B cell (primary cell): ENCODE measurements around the gene KIR2DL1. TPM values are rescaled to one million over a fixed set of nuclear protein-coding genes. Genes with fewer than 3 reads are reported as not detected.
"Not testable (repeated sequence)": the region's sequence is repeated elsewhere in the genome, so short reads cannot be mapped to it uniquely, and the experiment has no call there.

Experiments
- ATAC-seq: fragments of 200-7000 bp; cut with Tn5 transposase; one replicate; pipeline ENCODE4 v1.10.0; 2021; ENCODE audit warnings: low read depth, mild to moderate bottlenecking, moderate number of reproducible peaks, moderate library complexity
- CTCF ChIA-PET: fragments of 350-600 bp; sonication (Branson Sonifier 250); formaldehyde crosslinking; loops from one replicate; lab custom pipeline; 2021; ENCODE audit warnings: antibody characterized with exemption, inconsistent platforms; lab: Charles Lee
- POLR2A ChIA-PET: fragments of 350-600 bp; sonication (Branson Sonifier 250); formaldehyde crosslinking; loops from one replicate; lab custom pipeline; 2021; ENCODE audit warnings: antibody characterized with exemption; lab: Charles Lee
- DNase-seq: peaks from one replicate; pipeline ENCODE4 v3.0.0; 2013
- H2AFZ ChIP-seq: 2 replicates; pipeline ENCODE4 v1.6.1; 2012; ENCODE audit warnings: mild to moderate bottlenecking, low read depth, low read length; ENCODE audit not compliant: insufficient read depth, poor library complexity, severe bottlenecking
- H3K27ac ChIP-seq, 2 donors: 1 replicate in 1 of 2; 2 replicates in 1 of 2; pipeline ENCODE4 v1.5.1; 2012 to 2013; ENCODE audit warnings: low read length in 2 of 2, mild to moderate bottlenecking in 2 of 2, moderate library complexity in 1 of 2
- H3K27me3 ChIP-seq, 4 experiments: fragments of 200-600 bp in 1 of 4; sonication (generic) in 1 of 4; replicated peaks in 1 of 4; 1 replicate in 2 of 4; 2 replicates in 2 of 4; pipeline versions ENCODE4 v1.6.1 to v1.7.0; 2013 to 2016; ENCODE audit warnings: low read length in 3 of 4, mild to moderate bottlenecking in 2 of 4, mixed read lengths in 1 of 4, moderate library complexity in 1 of 4; ENCODE audit not compliant: insufficient read depth in 4 of 4, control insufficient read depth in 3 of 4; ENCODE audit errors: control extremely low read depth in 1 of 4
- H3K36me3 ChIP-seq, 2 experiments: replicated peaks in 1 of 2; 1 replicate in 1 of 2; 2 replicates in 1 of 2; pipeline versions ENCODE4 v1.6.1 to v1.7.1; 2013; ENCODE audit warnings: low read length in 1 of 2; ENCODE audit not compliant: insufficient read depth in 2 of 2, control insufficient read depth in 1 of 2; ENCODE audit errors: control extremely low read depth in 1 of 2, extremely low read depth in 1 of 2
- H3K4me1 ChIP-seq, 2 donors: fragments of 200-600 bp in 1 of 2; sonication (generic) in 1 of 2; 1 replicate in 1 of 2; 2 replicates in 1 of 2; pipeline versions ENCODE4 v1.5.1 to v1.6.1; 2013 to 2017; ENCODE audit warnings: low read length in 2 of 2; ENCODE audit not compliant: control insufficient read depth in 2 of 2, insufficient read depth in 2 of 2
- H3K4me2 ChIP-seq: replicated peaks from 2 replicates; pipeline ENCODE3; 2012; ENCODE audit warnings: mild to moderate bottlenecking, low read depth, low read length; ENCODE audit not compliant: poor library complexity, severe bottlenecking
- H3K4me3 ChIP-seq, 5 experiments: fragments of 200-600 bp in 1 of 5; sonication (generic) in 1 of 5; 1 replicate in 3 of 5; 2 replicates in 2 of 5; pipeline versions ENCODE4 v1.5.1 to v1.7.0; 2011 to 2016; ENCODE audit warnings: low read length in 4 of 5, mild to moderate bottlenecking in 4 of 5, low read depth in 2 of 5, control low read depth in 1 of 5, moderate library complexity in 1 of 5; ENCODE audit not compliant: insufficient read depth in 1 of 5; ENCODE audit errors: control extremely low read depth in 1 of 5, extremely low read depth in 1 of 5
- H3K79me2 ChIP-seq: fragments of 200-600 bp; sonication (generic); one replicate; pipeline ENCODE4 v1.6.0; 2016; ENCODE audit warnings: low read length; ENCODE audit not compliant: control insufficient read depth, insufficient read depth
- H3K9ac ChIP-seq: fragments of 200-600 bp; sonication (generic); 2 replicates; pipeline ENCODE4 v1.6.1; 2017; ENCODE audit warnings: mild to moderate bottlenecking, low read length, moderate library complexity
- H3K9me3 ChIP-seq, 3 donors: one replicate each; pipeline versions ENCODE4 v1.6.1 to v1.7.1; 2013; ENCODE audit warnings: low read length in 2 of 3; ENCODE audit not compliant: control insufficient read depth in 2 of 3, insufficient read depth in 1 of 3; ENCODE audit errors: control extremely low read depth in 1 of 3
- H4K20me1 ChIP-seq: 2 replicates; pipeline ENCODE4 v1.6.0; 2012; ENCODE audit warnings: mild to moderate bottlenecking, low read length; ENCODE audit not compliant: insufficient read depth, control insufficient read depth, poor library complexity, severe bottlenecking
- H3K27ac Mint-ChIP-seq: one replicate; pipeline ENCODE4 v1.8.0; 2021; ENCODE audit warnings: mixed read lengths
- H3K27me3 Mint-ChIP-seq: one replicate; pipeline ENCODE4 v1.8.0; 2021; ENCODE audit warnings: mixed read lengths
- H3K4me1 Mint-ChIP-seq: one replicate; pipeline ENCODE4 v1.8.0; 2021; ENCODE audit warnings: mixed read lengths
- H3K4me3 Mint-ChIP-seq: one replicate; pipeline ENCODE4 v1.8.0; 2021; ENCODE audit warnings: mixed read lengths
- H3K9me3 Mint-ChIP-seq: one replicate; pipeline ENCODE4 v1.8.0; 2022; ENCODE audit warnings: mixed read lengths; ENCODE audit not compliant: insufficient read depth
- EZH2 ChIP-seq: IDR thresholded peaks from 2 replicates; pipeline ENCODE4 v1.6.1; 2012; ENCODE audit warnings: borderline replicate concordance, low read depth, mild to moderate bottlenecking, moderate library complexity, low read length; ENCODE audit not compliant: insufficient read depth, poor library complexity, severe bottlenecking
- WGBS: methylation state at CpG from one replicate; pipeline ENCODE4 v1.1.5; 2013; ENCODE audit warnings: missing lambda C conversion rate; ENCODE audit not compliant: insufficient coverage; 5-methylcytosine and 5-hydroxymethylcytosine counted together
- intact Hi-C: fragments of 100-400 bp; cut with micrococcal nuclease; formaldehyde crosslinking; loops from one replicate; pipeline ENCODE4 v1.10.0; 2022
- polyA minus RNA-seq: library from RNA; depleted of rRNA, polyadenylated mRNA; stranded (reverse); fragments of >200 nt; gene quantifications from 2 replicates; pipeline ENCODE4 v1.2.3, GENCODE V29; 2012
- polyA plus RNA-seq: library from polyadenylated mRNA; depleted of rRNA; stranded (reverse); fragments of >200 nt; gene quantifications from 2 replicates; pipeline ENCODE4 v1.2.3, GENCODE V29; 2012
- total RNA-seq, 2 donors: library from RNA; stranded (reverse); fragments of 120-200 nt in 1 of 2; gene quantifications; 1 replicate in 1 of 2; 2 replicates in 1 of 2; pipeline versions ENCODE4 v1.2.3 to v1.2.4, GENCODE V29; 2013 to 2022
- TF ChIP-seq, protein P1 (sequence below): fragments of 200-600 bp; IDR thresholded peaks from one replicate; pipeline ENCODE4 v1.8.0; 2022; ENCODE audit warnings: antibody characterized with exemption, mild to moderate bottlenecking

Gene KIR2DL1
- not detected in 2 replicates for total RNA-seq
- total RNA-seq (2013), result not detected
- polyA plus RNA-seq, result 0.04 and 0.22 TPM in 2 replicates
- polyA minus RNA-seq, result not detected in 2 replicates

GRCh38 chr19:54769646-54770045 is at the start of gene KIR2DL1:
Gene KIR2DL1 (plus strand): TSS chr19:54769793. CDS start chr19:54769851, 58 bp downstream.
- H3K27ac ChIP-seq, POLR2A ChIA-PET, DNase-seq, CTCF ChIA-PET, H3K9me3 ChIP-seq, intact Hi-C loops, H3K36me3 ChIP-seq, ATAC-seq, H3K27ac Mint-ChIP-seq, H4K20me1 ChIP-seq, H3K9ac ChIP-seq, H3K79me2 ChIP-seq, H3K27me3 Mint-ChIP-seq, H3K4me3 Mint-ChIP-seq, H3K4me2 ChIP-seq, H3K27me3 ChIP-seq, H2AFZ ChIP-seq, H3K9me3 Mint-ChIP-seq, H3K4me1 ChIP-seq, H3K4me1 Mint-ChIP-seq, H3K4me3 ChIP-seq: not testable (repeated sequence)
- WGBS, result 96% methylated on average over 13 of the region's 15 CpGs

- Histone ChIP-seq H3K36me3 (no peaks in the 10 kb centered on the region), H3K79me2 (no peaks in the 10 kb centered on the region), H3K4me3 (no peak within 1 kb of the TSS), H2AFZ (no peak within 1 kb of the TSS), H3K9ac (no peak within 1 kb of the TSS), H3K9me3 (peaks cover 0 to 13% (median 12%) of the 10 kb centered on the region in 3 donors), H3K4me2 (no peak within 1 kb of the TSS), H3K27ac (no peak within 1 kb of the TSS), H3K27me3 (no peaks in the 10 kb centered on the region), H4K20me1 (no peaks in the 10 kb centered on the region), H3K4me1 (no peaks in the 10 kb centered on the region)
- Mint-ChIP-seq H3K4me1 (no peaks in the 10 kb centered on the region), H3K27me3 (peaks cover 10% of the 10 kb centered on the region), H3K27ac (no peak within 1 kb of the TSS), H3K4me3 (no peak within 1 kb of the TSS), H3K9me3 (peaks cover 11% of the 10 kb centered on the region)
- no peak for DNase-seq
- POLR2A ChIA-PET, result no interaction called here
- TF ChIP-seq, protein P1, sequence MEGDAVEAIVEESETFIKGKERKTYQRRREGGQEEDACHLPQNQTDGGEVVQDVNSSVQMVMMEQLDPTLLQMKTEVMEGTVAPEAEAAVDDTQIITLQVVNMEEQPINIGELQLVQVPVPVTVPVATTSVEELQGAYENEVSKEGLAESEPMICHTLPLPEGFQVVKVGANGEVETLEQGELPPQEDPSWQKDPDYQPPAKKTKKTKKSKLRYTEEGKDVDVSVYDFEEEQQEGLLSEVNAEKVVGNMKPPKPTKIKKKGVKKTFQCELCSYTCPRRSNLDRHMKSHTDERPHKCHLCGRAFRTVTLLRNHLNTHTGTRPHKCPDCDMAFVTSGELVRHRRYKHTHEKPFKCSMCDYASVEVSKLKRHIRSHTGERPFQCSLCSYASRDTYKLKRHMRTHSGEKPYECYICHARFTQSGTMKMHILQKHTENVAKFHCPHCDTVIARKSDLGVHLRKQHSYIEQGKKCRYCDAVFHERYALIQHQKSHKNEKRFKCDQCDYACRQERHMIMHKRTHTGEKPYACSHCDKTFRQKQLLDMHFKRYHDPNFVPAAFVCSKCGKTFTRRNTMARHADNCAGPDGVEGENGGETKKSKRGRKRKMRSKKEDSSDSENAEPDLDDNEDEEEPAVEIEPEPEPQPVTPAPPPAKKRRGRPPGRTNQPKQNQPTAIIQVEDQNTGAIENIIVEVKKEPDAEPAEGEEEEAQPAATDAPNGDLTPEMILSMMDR, result no peak
- no peak for TF ChIP-seq EZH2
- intact Hi-C loops, result no loop called here
- CTCF ChIA-PET, result no interaction called here
- no peak for ATAC-seq
- 77% methylated on average over 6 of the region's 9 CpGs for WGBS
These were observed 45.5 kb upstream of the KIR2DL1 start, which contains the start of gene KIR3DL3 for GRCh38 chr19:54724142-54724541. Gene KIR3DL3 (plus strand): TSS chr19:54724442. CDS start chr19:54724497, 55 bp downstream.
